GM19324 (cell line): Measurements from ENCODE around the gene ZNRF3.
"Not testable (repeated sequence)": the region's sequence is repeated elsewhere in the genome, so short reads cannot be mapped to it uniquely, and the experiment has no call there.

ENCODE experiments used
- ATAC-seq: cut with Tn5 transposase; IDR thresholded peaks from one replicate; pipeline ENCODE4 v1.9.1; 2021; ENCODE audit warnings: mild to moderate bottlenecking, moderate library complexity; ENCODE audit not compliant: unreplicated experiment, low FRiP score

Gene ZNRF3

DNA sequence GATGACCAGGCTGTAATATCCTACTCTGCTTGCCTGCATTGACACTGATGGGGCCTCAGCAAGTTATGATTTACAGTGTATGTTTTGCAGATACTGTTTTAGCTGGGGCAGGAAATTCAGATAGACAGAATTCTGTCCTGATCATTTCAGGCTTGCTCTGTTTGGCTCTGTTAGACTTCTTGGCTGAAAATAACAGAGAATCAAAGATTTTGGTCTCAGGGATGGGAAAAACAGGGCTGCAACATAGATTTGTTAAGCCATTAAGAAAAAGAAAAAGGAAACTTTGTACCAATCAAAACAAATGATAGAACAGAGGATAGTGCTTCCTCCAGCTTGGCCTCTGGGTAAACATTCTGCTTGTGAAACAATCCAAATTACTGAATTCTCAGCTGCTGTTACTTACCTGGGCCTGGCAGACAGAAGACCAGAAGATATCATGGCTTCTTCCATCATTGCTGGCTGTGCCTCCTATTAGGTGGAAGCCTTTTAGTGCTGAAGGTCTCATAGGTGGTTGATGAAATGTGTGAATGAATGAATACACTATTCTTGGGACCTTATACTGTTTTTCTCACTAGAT, 22.0 kb downstream of the ZNRF3 start:
- ATAC-seq, result no peak

DNA sequence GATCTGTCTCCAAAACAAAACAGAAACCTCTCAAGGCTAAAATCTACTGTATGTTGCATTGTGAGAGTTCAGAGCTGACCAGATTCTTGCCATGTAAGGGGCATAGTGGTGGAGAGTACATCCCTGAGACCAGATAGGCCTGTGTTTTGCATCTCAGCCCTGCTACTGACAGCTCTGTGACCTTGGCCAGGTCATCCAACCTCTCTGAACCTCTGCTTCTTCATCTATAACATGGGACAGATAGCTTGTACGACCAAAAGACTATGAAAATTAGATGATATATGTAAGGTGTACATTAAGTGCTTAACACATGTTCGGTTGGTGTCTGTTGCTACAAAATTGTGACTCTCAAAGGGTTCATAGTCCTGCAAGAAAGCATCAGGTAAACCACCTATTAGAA, 22.9 kb downstream of the ZNRF3 start:
- no peak for ATAC-seq

DNA sequence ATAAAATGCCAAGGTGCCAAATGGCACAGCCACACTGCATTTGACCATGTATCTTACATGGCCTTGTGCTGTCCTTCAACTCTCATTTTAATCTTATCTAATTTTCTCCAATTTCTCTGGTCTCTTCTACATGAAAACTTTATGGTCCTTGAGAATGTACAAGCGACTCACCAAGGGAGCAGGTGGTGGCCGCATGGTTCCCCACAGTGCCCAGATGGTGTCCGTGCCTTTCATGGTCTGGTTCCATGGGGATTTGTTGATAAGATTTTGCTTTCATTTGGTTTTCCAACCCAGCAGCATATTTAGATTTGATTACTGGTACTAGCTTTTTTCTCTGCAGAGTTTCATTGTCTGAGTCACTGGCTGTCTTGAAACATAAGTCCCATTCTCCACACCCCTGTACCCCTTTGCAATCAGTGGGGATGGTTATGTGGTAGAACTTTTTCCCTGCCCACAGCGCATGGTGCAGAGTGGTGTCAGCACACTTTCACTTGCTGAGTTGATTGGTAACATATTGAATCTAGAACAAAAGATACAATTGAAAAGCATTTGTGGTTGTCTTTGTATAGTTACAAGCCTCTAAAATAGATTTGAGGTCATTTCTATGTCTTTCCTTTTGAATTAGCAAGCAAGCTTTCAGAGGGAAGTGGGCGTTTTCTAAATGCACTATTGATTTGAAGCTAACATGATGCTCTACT, 24.1 kb downstream of the ZNRF3 start:
- no peak for ATAC-seq

DNA sequence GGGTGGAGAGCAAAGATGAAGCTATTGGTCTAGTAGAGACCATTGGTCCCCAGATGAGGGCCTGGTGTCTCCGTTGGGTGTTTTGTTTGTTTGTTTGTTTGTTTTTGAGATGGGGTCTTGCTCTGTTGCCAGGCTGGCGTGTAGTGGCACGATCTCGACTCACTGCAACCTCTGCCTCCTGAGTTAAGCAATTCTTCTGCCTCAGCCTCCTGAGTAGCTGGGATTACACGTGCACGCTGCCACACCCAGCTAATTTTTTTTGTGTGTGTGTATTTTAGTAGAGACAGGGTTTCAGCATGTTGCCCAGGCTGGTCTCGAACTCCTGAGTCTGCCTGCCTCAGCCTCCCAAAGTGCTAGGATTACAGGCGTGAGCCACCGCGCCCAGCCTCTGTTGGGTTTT, 25.4 kb downstream of the ZNRF3 start:
- ATAC-seq, result not testable (repeated sequence)

DNA sequence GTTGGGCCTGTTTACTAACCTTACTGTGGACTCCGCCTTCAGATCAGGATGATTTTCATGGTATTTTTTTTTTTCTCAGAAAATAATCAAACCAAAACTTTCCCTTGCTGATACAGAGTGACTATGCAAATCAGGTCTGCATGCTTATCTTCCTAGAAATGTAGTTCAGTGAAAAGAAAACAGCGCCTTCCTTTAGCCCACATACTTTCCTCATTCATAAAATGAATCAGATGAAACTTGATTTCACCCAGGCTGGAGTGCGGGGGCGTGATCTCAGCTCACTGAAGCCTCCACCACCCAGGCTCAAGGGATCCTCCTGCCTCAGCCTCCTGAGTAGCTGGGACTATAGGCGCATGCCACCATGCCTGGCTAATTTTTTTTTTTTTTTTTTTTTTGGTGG, 26.0 kb downstream of the ZNRF3 start:
- ATAC-seq, result no peak

DNA sequence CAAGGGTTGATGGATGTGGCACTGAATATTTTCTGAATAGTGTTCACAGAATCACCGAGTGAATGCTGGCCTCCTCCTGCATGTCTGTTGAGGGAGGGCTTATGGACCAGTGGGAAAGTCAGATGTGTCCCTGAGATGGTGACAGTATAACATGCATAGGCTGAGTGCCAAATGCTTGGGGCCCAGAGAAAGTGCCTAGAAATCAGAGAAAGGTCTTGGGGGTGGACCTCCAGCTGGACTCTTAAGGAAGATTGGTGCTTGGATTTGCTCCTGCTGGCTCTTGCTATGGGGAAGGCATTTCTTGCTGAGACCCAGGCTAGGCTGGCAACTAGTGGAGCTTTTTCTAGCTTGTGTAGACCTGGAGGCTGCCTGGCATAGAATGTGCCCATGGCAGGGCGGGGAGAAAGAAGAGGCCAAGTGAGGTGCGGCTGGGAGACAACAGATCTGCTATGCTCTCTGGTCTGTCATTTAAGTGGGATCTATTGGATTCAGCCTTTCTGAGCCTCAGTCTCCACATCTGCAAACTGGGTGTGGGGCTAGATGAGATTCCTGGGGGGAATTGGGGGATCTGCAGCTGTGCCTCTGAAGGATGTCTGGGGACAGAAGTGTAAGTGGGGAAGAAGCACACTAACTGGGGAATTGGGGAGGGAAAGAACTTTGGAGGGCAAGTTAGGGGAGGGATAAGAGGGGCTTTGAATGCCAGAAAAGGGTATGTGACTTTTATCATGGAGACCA, 27.4 kb downstream of the ZNRF3 start:
- ATAC-seq, result no peak

DNA sequence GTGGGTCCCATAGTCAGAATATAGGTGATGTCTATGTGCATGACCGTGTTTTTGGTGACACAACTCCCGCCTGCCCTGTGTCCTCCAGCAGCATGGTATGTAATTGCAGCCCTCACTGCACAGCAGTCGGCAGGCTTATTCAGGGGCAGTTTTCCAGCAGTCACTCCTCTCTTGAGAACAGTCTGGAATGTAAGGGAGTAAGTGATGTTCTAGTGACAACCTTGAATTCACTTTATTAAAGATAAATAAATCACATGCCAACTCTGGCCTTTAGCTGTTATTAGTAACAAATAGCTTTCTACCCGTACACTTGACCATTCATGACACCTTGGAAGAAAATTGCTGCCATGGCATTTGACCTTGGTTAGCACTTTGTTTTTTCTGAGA, 27.9 kb downstream of the ZNRF3 start:
- no peak for ATAC-seq

DNA sequence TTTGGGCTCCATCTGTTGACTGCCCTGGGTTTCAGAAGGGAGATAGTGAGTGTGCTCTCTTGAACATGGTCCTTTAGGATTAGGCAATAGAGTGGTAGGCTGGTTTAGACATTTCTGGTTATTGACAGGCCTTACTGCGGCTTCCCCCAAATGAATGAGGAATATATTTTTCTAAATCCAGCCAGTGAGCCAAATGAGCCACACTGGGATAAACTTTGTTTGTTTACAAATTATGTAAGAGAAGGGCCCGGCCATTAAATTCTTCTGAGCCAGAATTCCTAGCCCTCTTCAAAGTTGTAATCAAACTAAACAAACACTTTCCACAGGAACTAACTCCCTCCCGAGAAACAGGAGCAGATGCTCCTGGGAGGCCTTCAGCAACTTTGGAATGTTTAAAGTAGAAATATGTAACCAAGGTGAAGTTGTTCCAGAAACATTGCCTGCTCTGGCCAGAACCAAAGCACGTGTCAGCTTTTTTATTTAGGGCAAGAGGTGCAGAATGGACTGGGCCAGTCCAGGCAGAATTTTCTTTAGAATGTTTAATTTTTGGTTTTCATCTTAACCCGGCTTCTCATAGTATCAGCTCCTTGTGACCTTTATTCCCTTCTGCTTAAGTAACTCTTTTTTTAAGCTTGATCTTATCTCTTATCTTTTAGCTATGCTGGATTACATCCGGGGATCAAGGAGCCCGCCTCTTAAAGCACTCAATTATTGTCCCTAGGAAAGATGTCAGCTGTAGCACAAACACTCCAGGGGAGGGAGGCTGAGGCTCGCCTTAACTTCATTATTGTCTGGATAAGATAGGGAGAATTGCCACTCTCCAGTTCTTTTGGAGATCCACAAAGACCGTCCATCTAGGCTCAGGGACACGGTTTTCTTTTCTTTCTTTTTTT, 28.7 kb downstream of the ZNRF3 start:
- ATAC-seq, result no peak

DNA sequence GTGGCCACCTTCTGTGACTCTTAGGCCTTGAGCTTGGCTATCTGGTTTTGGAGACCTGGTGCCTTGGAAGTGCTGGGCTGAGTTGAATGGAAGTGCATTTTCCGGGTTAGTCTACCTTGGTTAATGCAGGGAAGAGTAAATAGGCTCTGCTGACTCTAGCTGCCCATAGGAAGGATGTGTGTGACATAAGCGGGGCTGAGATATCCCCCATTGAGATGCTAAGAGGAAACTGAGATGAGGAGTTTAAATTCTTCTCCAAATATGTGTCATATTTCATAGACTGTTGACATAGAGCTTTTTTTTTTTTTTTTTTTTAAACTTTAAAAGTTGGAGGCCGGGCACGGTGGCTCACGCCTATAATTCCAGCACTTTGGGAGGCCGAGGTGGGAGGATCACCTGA, 30.8 kb downstream of the ZNRF3 start:
- ATAC-seq, result no peak

DNA sequence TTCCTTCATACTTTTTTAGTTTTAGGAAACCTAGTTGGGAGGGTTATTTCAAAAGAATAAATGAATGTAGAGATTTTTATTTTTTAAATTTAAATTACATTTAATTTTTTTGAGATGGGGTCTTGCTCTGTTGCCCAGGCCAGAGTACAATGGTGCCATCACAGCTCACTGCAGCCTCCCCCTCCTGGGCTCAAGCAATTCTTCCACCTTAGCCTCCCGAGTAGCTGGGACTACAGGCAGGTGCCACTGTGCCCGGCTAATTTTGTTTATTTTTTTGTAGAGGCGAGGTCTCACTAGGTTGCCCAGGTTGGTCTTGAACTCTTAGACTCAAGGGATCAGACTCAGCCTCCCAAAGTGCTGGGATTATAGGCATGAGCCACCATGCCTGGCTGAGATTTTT, 32.6 kb downstream of the ZNRF3 start:
- no peak for ATAC-seq

DNA sequence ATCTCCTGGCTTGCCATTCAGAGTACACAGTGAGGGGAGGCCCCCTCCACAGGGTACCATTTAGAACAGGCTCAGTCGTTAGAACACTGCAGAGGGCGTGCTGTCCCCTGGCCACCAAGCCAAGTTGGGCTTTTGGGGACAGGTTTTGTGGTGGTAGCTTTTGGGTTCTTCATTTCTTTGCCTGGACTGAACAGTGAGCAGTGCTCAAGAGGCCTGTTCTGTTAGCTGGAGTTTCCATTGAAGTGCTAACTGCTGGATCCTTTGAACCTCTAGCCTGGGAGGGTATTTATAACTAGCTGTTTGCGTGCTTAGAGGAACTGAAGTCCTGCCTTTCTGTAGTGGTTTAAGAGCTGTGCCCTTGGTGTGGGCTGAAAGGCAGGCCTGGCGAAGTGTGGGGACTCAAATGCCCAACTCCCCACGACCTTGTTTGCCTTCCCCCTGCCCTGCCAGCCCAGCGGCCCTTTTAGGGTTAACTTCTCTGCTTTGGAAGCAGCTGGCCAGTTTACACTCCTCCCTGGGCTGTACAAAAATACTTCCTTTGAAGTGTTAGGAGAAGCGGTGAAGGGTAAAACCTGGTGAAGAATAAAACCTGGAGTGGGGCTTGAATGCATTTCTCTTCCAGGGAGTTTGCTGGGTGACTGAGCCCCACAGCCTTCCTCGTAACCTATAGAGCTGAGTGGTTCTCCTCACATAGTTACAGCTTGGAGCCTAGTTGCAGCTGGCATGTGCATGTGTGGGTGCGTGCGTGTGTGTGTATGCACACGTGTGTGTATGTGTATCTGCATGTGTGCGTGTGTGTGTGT, 34.6 kb downstream of the ZNRF3 start:
- ATAC-seq, result no peak

DNA sequence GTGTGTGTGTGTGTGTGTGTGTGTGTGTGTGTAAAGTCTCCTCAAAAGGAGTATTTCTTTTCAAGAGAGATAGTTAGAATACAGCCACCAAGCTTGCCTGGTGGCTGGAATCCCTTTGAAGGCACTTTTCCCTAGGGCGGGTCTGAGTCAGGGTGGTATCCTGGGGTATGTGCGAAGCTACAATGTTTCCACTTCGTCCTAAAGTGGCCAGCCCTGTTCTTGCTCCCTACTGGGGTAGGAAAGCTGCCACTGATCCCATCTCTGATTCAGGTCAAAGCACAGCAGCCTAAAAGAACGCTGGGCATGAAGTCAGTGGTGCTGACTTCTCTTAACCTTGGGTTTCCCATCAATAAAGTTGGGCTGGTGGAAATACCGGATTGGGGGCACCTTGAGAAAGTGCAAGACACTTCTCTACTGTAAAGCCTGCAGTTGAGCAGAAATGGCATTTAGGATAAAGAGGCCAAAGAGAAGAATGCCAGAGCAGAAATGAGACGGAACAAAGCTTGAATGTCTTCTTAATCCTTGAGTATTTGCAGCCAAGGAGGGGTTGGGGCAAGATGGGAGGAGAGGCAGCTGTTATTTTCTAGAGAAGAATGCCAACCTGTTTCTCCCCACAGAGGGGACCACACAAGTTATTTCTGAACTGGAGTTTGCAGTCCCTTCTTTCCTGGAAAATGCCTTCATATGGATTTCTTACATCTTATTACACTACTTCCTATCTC, 35.3 kb downstream of the ZNRF3 start:
- no peak for ATAC-seq

DNA sequence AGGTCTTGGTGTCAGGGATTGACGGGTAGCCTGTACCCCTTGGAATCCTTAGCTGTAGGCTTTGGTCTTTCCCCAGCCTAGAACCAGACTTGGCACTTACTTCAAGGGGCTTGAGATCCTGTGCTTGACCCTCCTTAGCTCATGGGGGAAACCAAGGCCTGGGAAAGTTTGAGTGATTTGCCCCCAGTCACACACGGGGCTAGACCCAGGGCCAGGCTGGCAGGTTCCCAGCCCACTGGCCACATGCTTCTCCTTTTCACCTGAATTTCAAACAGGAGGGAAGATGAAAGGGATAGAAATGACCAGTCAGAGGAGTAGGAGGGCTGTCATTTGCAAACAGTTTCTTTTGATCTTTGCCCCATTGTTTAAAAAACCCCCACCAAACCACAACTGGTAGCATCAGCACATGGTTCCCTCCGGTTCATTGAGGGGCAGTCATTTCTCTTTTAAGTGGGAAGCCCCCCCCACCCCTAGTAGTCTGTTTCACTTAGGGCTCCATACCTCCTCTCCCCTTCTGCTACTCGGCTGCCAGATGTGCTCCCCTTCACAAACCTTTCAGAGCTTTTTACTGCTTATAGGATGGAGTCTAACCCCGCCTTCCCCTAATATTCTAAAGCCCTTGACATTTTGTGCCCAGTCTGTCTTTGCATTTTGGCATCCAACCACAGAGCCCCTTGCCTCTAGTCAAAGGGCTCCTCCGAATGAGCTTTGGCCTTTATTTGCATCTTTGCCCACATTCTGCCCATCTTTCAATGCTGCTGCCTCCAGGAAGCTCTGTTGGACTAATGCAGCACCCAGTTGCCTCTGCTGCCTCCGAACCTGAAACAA, 37.6 kb downstream of the ZNRF3 start:
- no peak for ATAC-seq

DNA sequence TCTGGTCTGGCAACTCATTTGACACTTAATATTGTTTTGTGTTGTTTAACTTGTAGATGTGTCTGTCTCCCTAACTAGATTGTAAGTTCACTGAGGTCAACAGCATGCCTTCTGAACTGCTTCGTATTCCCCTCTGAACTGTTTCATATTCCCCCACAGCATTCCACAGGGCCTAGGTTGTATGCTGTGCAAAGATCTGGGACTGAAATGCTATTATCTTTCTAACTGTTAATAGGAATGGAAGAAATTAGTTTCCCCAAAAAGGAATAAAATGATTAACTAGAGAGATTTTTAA, 38.2 kb downstream of the ZNRF3 start:
- ATAC-seq, result no peak

DNA sequence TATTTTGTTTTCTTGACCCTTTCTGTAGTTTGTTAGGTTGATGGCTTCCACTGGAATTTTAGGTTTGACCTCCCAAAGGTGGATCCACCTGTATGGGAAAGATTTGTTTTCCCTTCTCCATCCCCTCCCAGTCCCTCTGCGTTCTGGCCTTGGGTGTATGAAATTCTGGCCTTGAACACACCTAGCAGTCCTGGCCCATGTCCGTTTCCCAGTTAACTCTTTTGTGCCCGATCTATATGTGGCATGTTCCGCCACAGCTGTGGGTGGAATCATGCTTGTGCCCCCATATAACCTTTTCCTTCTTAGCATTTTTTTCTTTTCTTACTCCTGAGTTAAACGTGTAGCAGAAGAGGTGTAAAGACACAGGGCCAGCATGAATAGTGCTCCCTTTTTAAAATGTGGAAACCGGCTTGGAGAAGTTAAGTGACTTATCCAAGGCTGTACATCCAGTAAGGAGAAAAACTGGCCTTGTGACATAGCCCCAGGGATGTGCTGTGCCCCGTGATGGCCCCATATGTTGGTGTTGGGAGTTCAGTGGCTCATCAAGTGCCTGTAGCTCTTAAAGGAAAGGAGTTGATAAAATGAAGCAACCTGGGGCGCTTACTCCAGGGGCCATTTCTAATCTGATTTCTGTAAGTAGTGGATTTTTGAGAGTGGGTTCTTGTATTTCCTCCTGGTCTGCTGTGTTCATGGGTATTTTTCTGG, 39.3 kb downstream of the ZNRF3 start:
- no peak for ATAC-seq

DNA sequence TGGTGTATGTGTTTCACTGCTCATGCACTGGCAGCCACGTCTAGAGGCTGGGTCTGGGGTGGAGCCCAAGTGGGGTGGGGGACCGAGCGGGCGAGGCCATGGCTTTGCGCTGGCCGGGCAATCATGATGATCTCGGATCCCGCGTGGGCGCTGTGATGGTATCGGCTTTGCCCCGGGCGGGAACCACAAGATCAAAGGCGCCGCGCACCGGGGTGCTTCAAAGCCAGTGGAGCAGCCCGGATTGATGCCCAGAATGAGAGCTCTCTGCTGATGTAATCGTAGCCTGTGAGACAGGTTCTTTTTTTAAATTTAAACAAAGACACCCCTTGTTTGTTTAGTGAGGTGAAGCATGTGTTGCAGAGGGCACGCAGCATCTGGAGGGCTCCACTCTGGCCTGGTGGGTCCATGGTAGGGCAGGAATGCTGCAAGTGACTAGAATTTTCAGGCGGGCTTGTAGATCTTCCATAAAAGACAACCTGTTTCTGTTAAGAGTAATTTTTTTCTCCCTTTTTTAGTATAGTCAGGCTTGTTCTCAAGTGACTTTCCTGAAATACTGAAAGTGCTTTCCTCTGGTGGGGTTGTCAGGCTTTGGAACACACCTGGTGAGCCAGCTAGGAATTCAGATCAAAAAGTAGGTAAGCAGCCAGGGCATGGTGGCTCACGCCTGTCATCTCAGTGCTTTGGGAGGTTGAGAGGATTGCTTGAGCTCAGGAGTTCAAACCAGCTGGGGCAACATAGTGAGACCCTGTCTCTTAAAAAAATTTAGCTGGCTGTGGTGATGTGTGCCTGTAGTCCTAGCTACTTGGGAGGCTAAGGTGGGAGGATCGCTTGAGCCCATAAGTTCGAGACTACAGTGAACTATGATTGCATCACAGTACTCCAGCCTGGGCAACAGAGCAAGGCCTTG, 40.7 kb downstream of the ZNRF3 start:
- no peak for ATAC-seq

DNA sequence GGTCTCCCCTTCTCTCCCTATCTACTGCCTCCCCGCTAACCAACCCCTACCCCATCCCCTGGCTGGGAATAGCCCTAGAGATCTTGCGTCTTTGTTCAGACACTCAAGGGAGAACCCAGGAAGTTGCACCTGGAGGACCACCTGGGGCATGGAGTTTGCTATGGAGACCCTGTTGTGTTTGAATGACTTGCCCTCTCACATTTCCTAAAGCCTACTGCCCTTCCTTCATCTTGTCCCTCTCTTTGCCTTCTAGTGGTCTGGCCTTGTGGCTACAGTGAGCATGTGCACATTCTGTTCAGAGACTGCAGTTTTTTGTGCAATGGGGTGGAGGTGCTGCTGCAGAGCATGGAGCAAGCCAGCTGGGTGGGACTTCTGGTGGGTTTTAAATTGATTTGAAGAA, 42.5 kb downstream of the ZNRF3 start:
- ATAC-seq, result no peak
